OCI-LY3 (cell line): Measurements from ENCODE around the gene SLX4.

Experiments
- CTCF ChIP-seq: fragments of 200-600, 300-600 bp; sonication (generic); IDR thresholded peaks from 2 replicates; pipeline ENCODE4 v1.5.1; 2014; ENCODE audit warnings: antibody characterized with exemption, low read length, low read depth
- EZH2phosphoT487 ChIP-seq: fragments of 200-600 bp; shearing (Covaris generic); IDR thresholded peaks from 2 replicates; pipeline ENCODE4 v1.6.1; 2018; ENCODE audit warnings: antibody characterized with exemption, mixed run types, low read depth

GRCh38 chr16:3561626-3562025, 49.8 kb downstream of the SLX4 start:
- TF ChIP-seq CTCF: no peak
- no peak for TF ChIP-seq EZH2phosphoT487
